MM.1S (cell line): ENCODE results near the gene RPS6KC1.

Source experiments
- EZH2 ChIP-seq: fragments of 300-600 bp; sonication (generic); optimal IDR thresholded peaks from 2 replicates; pipeline ENCODE3; 2017; ENCODE audit warnings: low read depth, mild to moderate bottlenecking, antibody characterized with exemption, low read length, mixed read lengths
- EZH2phosphoT487 ChIP-seq: fragments of 300-600 bp; sonication (generic); IDR thresholded peaks from 2 replicates; pipeline ENCODE4 v1.6.1; 2018; ENCODE audit warnings: antibody characterized with exemption, low read length
- TF ChIP-seq, protein P1 (sequence below): fragments of 300-600 bp; sonication (generic); IDR thresholded peaks from 2 replicates; pipeline ENCODE4 v1.5.1; 2016; ENCODE audit warnings: antibody characterized with exemption, low read length, mixed read lengths

DNA sequence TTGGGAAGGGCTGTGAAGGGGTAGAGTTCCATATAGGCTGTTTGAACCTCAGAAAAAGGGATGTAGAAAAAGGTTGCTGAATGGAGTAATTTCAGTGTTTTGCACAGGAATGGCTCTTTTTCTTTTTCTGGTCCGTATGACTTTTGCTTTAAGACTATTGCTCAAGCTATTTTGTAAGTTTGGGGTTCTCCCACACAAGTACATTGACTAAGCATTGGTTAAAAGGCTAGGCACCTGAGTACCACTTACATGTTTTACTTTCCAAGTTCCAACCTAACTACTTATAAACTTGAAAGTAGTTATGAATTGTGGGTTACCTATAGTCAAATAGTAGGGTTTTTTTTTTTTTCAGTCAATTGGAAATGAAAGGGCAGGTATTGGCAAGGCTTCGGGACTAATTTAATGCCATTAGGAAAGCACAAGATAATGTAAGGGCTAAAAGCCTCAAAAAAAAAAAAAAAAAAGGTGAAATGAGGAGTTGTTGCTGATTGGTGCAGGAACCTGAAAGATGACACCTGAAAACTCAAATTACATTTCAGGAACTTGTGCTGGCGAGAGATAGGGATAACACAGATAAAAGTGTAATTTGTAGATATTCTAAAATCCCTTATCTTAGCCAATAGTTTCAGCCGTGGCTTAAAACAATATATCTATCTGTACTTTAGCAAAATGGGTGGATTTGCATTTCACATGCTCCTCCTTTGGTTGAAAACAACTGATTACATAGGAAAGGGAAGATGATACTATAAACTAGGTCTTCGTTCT, 209.5 kb downstream of the RPS6KC1 start:
- TF ChIP-seq, protein P1, sequence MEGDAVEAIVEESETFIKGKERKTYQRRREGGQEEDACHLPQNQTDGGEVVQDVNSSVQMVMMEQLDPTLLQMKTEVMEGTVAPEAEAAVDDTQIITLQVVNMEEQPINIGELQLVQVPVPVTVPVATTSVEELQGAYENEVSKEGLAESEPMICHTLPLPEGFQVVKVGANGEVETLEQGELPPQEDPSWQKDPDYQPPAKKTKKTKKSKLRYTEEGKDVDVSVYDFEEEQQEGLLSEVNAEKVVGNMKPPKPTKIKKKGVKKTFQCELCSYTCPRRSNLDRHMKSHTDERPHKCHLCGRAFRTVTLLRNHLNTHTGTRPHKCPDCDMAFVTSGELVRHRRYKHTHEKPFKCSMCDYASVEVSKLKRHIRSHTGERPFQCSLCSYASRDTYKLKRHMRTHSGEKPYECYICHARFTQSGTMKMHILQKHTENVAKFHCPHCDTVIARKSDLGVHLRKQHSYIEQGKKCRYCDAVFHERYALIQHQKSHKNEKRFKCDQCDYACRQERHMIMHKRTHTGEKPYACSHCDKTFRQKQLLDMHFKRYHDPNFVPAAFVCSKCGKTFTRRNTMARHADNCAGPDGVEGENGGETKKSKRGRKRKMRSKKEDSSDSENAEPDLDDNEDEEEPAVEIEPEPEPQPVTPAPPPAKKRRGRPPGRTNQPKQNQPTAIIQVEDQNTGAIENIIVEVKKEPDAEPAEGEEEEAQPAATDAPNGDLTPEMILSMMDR, result no peak
- no peak for TF ChIP-seq EZH2phosphoT487
- TF ChIP-seq EZH2, result no peak
